ENCODE results near the gene STEAP4. TPM values are rescaled to one million over a fixed set of nuclear protein-coding genes. Genes with fewer than 3 reads are reported as not detected.

STEAP4 gene
- total and polyA plus RNA-seq, 2 of the 13 experiments (the other 11 are each of a cell fraction or from before 2014, with no cell fraction given) = not detected

- Histone ChIP-seq H3K27me3 (ENCODE audit: control insufficient read depth in 1 of 2, insufficient read depth in 2 of 2, low read length in 2 of 2) (no peaks in the 10 kb centered on the region), H3K4me3 (replicated peaks in 1 of 3; ENCODE audit: insufficient read depth in 1 of 3, low read depth in 2 of 3, low read length in 3 of 3) (no peak overlapping the region), H3K36me3 (replicated peaks in 1 of 2; ENCODE audit: control insufficient read depth in 1 of 2, insufficient read depth in 2 of 2, low read length in 2 of 2) (no peaks in the 10 kb centered on the region), H3K9me3 (ENCODE audit: low read length) (no peaks in the 10 kb centered on the region), H3K4me1 (ENCODE audit: insufficient read depth, low read length) (no peaks in the 10 kb centered on the region), H3K9ac (ENCODE audit: insufficient read depth, low read depth, low read length) (no peak overlapping the region), H3K79me2 (ENCODE audit: insufficient read depth, low read length) (no peaks in the 10 kb centered on the region), H3K27ac (ENCODE audit: extremely low read length, insufficient read depth, low read length) (no peak overlapping the region), H2AFZ (ENCODE audit: low read length) (no peak overlapping the region), H3K4me2 (ENCODE audit: low read depth, low read length) (no peak overlapping the region), H4K20me1 (ENCODE audit: insufficient read depth, low read length) (no peaks in the 10 kb centered on the region)
- in situ Hi-C loops (cut with HindIII; ENCODE audit: extremely low pct_ligation_motif_present, low pct_unique_long_range_greater_than_20kb) = no loop called here
- no TSS peak for BruUV-seq (replicated peaks)
- ChIA-PET CTCF (ENCODE audit: low intra/inter-chr PET ratio, low total read pairs) (no interaction called here), POLR2A (no interaction called here)
- ATAC-seq (no peak), FAIRE-seq (no peak), DNase-seq (ENCODE audit: low spot score) (no peak)
- TF ChIP-seq, protein P1, sequence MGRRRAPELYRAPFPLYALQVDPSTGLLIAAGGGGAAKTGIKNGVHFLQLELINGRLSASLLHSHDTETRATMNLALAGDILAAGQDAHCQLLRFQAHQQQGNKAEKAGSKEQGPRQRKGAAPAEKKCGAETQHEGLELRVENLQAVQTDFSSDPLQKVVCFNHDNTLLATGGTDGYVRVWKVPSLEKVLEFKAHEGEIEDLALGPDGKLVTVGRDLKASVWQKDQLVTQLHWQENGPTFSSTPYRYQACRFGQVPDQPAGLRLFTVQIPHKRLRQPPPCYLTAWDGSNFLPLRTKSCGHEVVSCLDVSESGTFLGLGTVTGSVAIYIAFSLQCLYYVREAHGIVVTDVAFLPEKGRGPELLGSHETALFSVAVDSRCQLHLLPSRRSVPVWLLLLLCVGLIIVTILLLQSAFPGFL (CRISPR knock-in tag; IDR thresholded peaks at IDR 0.05) = no peak
- TF ChIP-seq, protein P2, sequence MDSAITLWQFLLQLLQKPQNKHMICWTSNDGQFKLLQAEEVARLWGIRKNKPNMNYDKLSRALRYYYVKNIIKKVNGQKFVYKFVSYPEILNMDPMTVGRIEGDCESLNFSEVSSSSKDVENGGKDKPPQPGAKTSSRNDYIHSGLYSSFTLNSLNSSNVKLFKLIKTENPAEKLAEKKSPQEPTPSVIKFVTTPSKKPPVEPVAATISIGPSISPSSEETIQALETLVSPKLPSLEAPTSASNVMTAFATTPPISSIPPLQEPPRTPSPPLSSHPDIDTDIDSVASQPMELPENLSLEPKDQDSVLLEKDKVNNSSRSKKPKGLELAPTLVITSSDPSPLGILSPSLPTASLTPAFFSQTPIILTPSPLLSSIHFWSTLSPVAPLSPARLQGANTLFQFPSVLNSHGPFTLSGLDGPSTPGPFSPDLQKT (CRISPR knock-in tag; IDR thresholded peaks at IDR 0.05; ENCODE audit: borderline replicate concordance) = no peak
- TF ChIP-seq ZSCAN25 (CRISPR knock-in tag; IDR thresholded peaks at IDR 0.05) (no peak), ZNF34 (CRISPR knock-in tag; IDR thresholded peaks at IDR 0.05; ENCODE audit: borderline replicate concordance) (no peak), GTF3A (CRISPR knock-in tag; conservative IDR thresholded peaks at IDR 0.05) (no peak), HOXA7 (CRISPR knock-in tag; IDR thresholded peaks at IDR 0.05) (no peak)
- WGBS (ENCODE audit: low lambda C conversion rate) = 0% methylated on average over 3 of the region's 3 CpGs
- intact Hi-C loops (cut with micrococcal nuclease; ENCODE audit: unreplicated experiment) = no loop called here
Observed at GRCh38 chr7:88355011-88355410, 48.3 kb upstream of the STEAP4 start.

DNA sequence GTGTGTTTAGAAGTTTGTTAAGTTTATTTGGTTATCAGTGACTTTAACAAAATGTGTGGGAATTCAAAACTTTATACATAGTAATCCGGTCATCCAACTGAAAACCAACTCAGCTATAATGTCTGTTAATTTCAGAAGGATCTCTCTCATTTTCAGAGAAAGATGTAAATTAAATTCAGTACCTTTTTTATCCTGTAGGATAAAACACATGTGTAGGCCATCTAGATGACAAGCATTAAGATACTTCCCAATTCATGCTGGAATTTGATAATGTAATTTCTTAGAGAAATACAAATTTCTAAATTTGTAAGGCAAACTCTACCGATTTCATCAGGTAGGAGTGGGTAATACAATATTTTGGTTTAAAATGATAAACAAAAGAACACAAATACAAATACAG, 43.4 kb upstream of the STEAP4 start:
- H3K27ac ChIP-seq (ENCODE audit: extremely low read length, insufficient read depth, low read length) = no peak overlapping the region
- no peak overlapping the region for H3K9ac ChIP-seq (ENCODE audit: insufficient read depth, low read depth, low read length)
- no peaks in the 10 kb centered on the region for H3K79me2 ChIP-seq (ENCODE audit: insufficient read depth, low read length)
- no TSS peak for BruUV-seq (replicated peaks)
- no peak overlapping the region for H3K4me2 ChIP-seq (ENCODE audit: low read depth, low read length)
- peaks cover 1 to 5% of the 10 kb centered on the region in 2 experiments; a peak in 2 of 5 replicates for H3K27me3 ChIP-seq (ENCODE audit: control insufficient read depth in 1 of 2, insufficient read depth in 2 of 2, low read length in 2 of 2)
- no peaks in the 10 kb centered on the region for H3K4me1 ChIP-seq (ENCODE audit: insufficient read depth, low read length)
- H3K4me3 ChIP-seq (replicated peaks in 1 of 3; ENCODE audit: insufficient read depth in 1 of 3, low read depth in 2 of 3, low read length in 3 of 3) = no peak overlapping the region
- POLR2A ChIA-PET = no interaction called here
- DNase-seq (ENCODE audit: low spot score) = no peak
- CTCF ChIA-PET (ENCODE audit: low intra/inter-chr PET ratio, low total read pairs) = no interaction called here
- WGBS (ENCODE audit: low lambda C conversion rate) = 18% methylated on average over 2 of the region's 2 CpGs
- H3K36me3 ChIP-seq (replicated peaks in 1 of 2; ENCODE audit: control insufficient read depth in 1 of 2, insufficient read depth in 2 of 2, low read length in 2 of 2) = no peaks in the 10 kb centered on the region
- no peaks in the 10 kb centered on the region for H4K20me1 ChIP-seq (ENCODE audit: insufficient read depth, low read length)
- H3K9me3 ChIP-seq (ENCODE audit: low read length) = no peaks in the 10 kb centered on the region
- FAIRE-seq = no peak
- intact Hi-C loops (cut with micrococcal nuclease; ENCODE audit: unreplicated experiment) (no loop called here), in situ Hi-C loops (cut with HindIII; ENCODE audit: extremely low pct_ligation_motif_present, low pct_unique_long_range_greater_than_20kb) (no loop called here)
- no peak for ATAC-seq
- H2AFZ ChIP-seq (ENCODE audit: low read length) = no peak overlapping the region
- TF ChIP-seq ZNF382 (CRISPR knock-in tag; IDR thresholded peaks at IDR 0.05; ENCODE audit: borderline replicate concordance) = no peak
- no peak for TF ChIP-seq TP53 (CRISPR knock-in tag; conservative IDR thresholded peaks at IDR 0.05)
- TF ChIP-seq CAMTA2 (CRISPR knock-in tag; IDR thresholded peaks at IDR 0.05; ENCODE audit: borderline replicate concordance) = no peak
- no peak for TF ChIP-seq MZF1 (CRISPR knock-in tag; IDR thresholded peaks at IDR 0.05; ENCODE audit: borderline replicate concordance)
- no peak for TF ChIP-seq ISX (CRISPR knock-in tag; conservative IDR thresholded peaks at IDR 0.05)
- TF ChIP-seq, protein P3, sequence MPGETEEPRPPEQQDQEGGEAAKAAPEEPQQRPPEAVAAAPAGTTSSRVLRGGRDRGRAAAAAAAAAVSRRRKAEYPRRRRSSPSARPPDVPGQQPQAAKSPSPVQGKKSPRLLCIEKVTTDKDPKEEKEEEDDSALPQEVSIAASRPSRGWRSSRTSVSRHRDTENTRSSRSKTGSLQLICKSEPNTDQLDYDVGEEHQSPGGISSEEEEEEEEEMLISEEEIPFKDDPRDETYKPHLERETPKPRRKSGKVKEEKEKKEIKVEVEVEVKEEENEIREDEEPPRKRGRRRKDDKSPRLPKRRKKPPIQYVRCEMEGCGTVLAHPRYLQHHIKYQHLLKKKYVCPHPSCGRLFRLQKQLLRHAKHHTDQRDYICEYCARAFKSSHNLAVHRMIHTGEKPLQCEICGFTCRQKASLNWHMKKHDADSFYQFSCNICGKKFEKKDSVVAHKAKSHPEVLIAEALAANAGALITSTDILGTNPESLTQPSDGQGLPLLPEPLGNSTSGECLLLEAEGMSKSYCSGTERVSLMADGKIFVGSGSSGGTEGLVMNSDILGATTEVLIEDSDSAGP (CRISPR knock-in tag; IDR thresholded peaks at IDR 0.05; ENCODE audit: borderline replicate concordance) = no peak
- TF ChIP-seq, protein P4, sequence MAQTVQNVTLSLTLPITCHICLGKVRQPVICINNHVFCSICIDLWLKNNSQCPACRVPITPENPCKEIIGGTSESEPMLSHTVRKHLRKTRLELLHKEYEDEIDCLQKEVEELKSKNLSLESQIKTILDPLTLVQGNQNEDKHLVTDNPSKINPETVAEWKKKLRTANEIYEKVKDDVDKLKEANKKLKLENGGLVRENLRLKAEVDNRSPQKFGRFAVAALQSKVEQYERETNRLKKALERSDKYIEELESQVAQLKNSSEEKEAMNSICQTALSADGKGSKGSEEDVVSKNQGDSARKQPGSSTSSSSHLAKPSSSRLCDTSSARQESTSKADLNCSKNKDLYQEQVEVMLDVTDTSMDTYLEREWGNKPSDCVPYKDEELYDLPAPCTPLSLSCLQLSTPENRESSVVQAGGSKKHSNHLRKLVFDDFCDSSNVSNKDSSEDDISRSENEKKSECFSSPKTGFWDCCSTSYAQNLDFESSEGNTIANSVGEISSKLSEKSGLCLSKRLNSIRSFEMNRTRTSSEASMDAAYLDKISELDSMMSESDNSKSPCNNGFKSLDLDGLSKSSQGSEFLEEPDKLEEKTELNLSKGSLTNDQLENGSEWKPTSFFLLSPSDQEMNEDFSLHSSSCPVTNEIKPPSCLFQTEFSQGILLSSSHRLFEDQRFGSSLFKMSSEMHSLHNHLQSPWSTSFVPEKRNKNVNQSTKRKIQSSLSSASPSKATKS (CRISPR knock-in tag; IDR thresholded peaks at IDR 0.05) = no peak
- no peak for TF ChIP-seq KDM6A (CRISPR knock-in tag; IDR thresholded peaks at IDR 0.05; ENCODE audit: low read depth)
